Astrocyte (in vitro differentiated cells and primary cell): ENCODE results near the gene KNDC1. TPM values are rescaled to one million over a fixed set of nuclear protein-coding genes. Genes with fewer than 3 reads are reported as not detected.
"Not testable (repeated sequence)": the region's sequence is repeated elsewhere in the genome, so short reads cannot be mapped to it uniquely, and the experiment has no call there.

Experiments
- DNase-seq: peaks from one replicate; pipeline ENCODE4 v3.0.0-alpha.2; 2010; ENCODE audit warnings: low read depth
- FAIRE-seq: peaks from 2 replicates; lab custom pipeline; 2011; peaks lifted over from hg19 to GRCh38; lab: Jason Lieb, UNC
- H2AFZ ChIP-seq: 2 replicates; pipeline ENCODE4 v1.6.0; 2012; ENCODE audit warnings: low read depth, low read length, inconsistent platforms
- H3K27ac ChIP-seq: 2 replicates; pipeline ENCODE4 v1.5.1; 2011; ENCODE audit warnings: low read depth, low read length, inconsistent platforms
- H3K27me3 ChIP-seq: 2 replicates; pipeline ENCODE4 v1.6.0; 2011; ENCODE audit warnings: low read length, inconsistent platforms; ENCODE audit not compliant: insufficient read depth
- H3K36me3 ChIP-seq: 2 replicates; pipeline ENCODE4 v1.5.1; 2011; ENCODE audit warnings: low read length, inconsistent platforms; ENCODE audit not compliant: insufficient read depth
- H3K4me1 ChIP-seq: 2 replicates; pipeline ENCODE4 v1.5.1; 2011; ENCODE audit warnings: low read length, inconsistent platforms; ENCODE audit not compliant: insufficient read depth
- H3K4me2 ChIP-seq: 2 replicates; pipeline ENCODE4 v1.6.0; 2012; ENCODE audit warnings: low read length, inconsistent platforms
- H3K4me3 ChIP-seq: 2 replicates; pipeline ENCODE4 v1.5.1; 2011; ENCODE audit warnings: low read depth, mild to moderate bottlenecking, low read length, inconsistent platforms; ENCODE audit not compliant: insufficient read depth
- H3K79me2 ChIP-seq: 2 replicates; pipeline ENCODE4 v1.6.0; 2012; ENCODE audit warnings: mild to moderate bottlenecking, low read length, inconsistent platforms; ENCODE audit not compliant: insufficient read depth
- H3K9ac ChIP-seq: 2 replicates; pipeline ENCODE4 v1.6.0; 2012; ENCODE audit warnings: mild to moderate bottlenecking, low read length, inconsistent platforms
- H3K9me3 ChIP-seq: 2 replicates; pipeline ENCODE4 v1.5.1; 2012; ENCODE audit warnings: low read depth, mild to moderate bottlenecking, low read length, inconsistent platforms; ENCODE audit not compliant: insufficient read depth
- H4K20me1 ChIP-seq: 2 replicates; pipeline ENCODE4 v1.6.0; 2012; ENCODE audit warnings: low read length, inconsistent platforms; ENCODE audit not compliant: insufficient read depth
- H3K27ac Mint-ChIP-seq: one replicate; pipeline ENCODE4 v1.8.0; 2021; ENCODE audit warnings: mild to moderate bottlenecking, mixed read lengths; ENCODE audit not compliant: unreplicated experiment
- H3K27me3 Mint-ChIP-seq: one replicate; pipeline ENCODE4 v1.8.0; 2021; ENCODE audit warnings: low read depth, mixed read lengths; ENCODE audit not compliant: unreplicated experiment
- H3K36me3 Mint-ChIP-seq: one replicate; pipeline ENCODE4 v1.8.0; 2021; ENCODE audit warnings: low read depth, mixed read lengths; ENCODE audit not compliant: unreplicated experiment
- H3K4me1 Mint-ChIP-seq: one replicate; pipeline ENCODE4 v1.8.0; 2021; ENCODE audit warnings: low read depth, mixed read lengths; ENCODE audit not compliant: unreplicated experiment
- H3K4me3 Mint-ChIP-seq: one replicate; pipeline ENCODE4 v1.8.0; 2021; ENCODE audit warnings: mild to moderate bottlenecking, moderate library complexity, mixed read lengths; ENCODE audit not compliant: unreplicated experiment
- H3K9me3 Mint-ChIP-seq: one replicate; pipeline ENCODE4 v1.8.0; 2021; ENCODE audit warnings: mild to moderate bottlenecking, mixed read lengths; ENCODE audit not compliant: unreplicated experiment
- CTCF ChIP-seq: IDR thresholded peaks from 2 replicates; pipeline ENCODE4 v1.5.1; 2011; ENCODE audit warnings: low read depth, mild to moderate bottlenecking, inconsistent platforms, low read length, moderate library complexity; ENCODE audit not compliant: insufficient read depth
- EZH2 ChIP-seq: IDR thresholded peaks from 2 replicates; pipeline ENCODE4 v1.6.1; 2012; ENCODE audit warnings: mild to moderate bottlenecking, low read length, inconsistent platforms; ENCODE audit not compliant: insufficient read depth
- total RNA-seq: library from RNA; stranded (reverse); gene quantifications from 2 replicates; pipeline ENCODE4 v1.2.1, GENCODE V29; 2021

Gene KNDC1
- total RNA-seq, 1 donor from 2014 or later: 2.6 TPM

- DNase-seq (no peak), FAIRE-seq (no peak)
- no peaks in the 10 kb centered on the region for H3K79me2 ChIP-seq
- H3K27me3 ChIP-seq: peaks cover 48% of the 10 kb centered on the region
- H3K4me1 ChIP-seq: no peaks in the 10 kb centered on the region
- H3K36me3 ChIP-seq: no peaks in the 10 kb centered on the region
- no peaks in the 10 kb centered on the region for H3K4me1 Mint-ChIP-seq
- H3K27me3 Mint-ChIP-seq: peaks cover 67% of the 10 kb centered on the region
- no peak overlapping the region for H3K27ac ChIP-seq
- H3K4me2 ChIP-seq: no peak overlapping the region
- H3K4me3 ChIP-seq: no peak overlapping the region
- H4K20me1 ChIP-seq: no peaks in the 10 kb centered on the region
- H3K9me3 ChIP-seq: no peaks in the 10 kb centered on the region
- no peak overlapping the region for H3K9ac ChIP-seq
- peak; percentile 86 for TF ChIP-seq EZH2
- TF ChIP-seq CTCF: no peak
- H3K9me3 Mint-ChIP-seq: peaks cover 3% of the 10 kb centered on the region
- H3K4me3 Mint-ChIP-seq: no peak overlapping the region
- no peak overlapping the region for H3K27ac Mint-ChIP-seq
- H3K36me3 Mint-ChIP-seq: no peaks in the 10 kb centered on the region
- H2AFZ ChIP-seq: no peak overlapping the region
These were observed 71.4 kb downstream of the KNDC1 start for GRCh38 chr10:133231244-133231945.

- H3K27ac Mint-ChIP-seq: no peak overlapping the region
- peaks cover 46% of the 10 kb centered on the region for H3K27me3 ChIP-seq
These were observed 72.0 kb downstream of the KNDC1 start for GRCh38 chr10:133231946-133232574.

GRCh38 chr10:133234796-133235195 is 74.8 kb downstream of the KNDC1 start:
- not testable (repeated sequence) for H3K9ac ChIP-seq, H3K36me3 Mint-ChIP-seq, H3K4me3 ChIP-seq, DNase-seq, H3K27ac ChIP-seq, H4K20me1 ChIP-seq, H3K9me3 Mint-ChIP-seq, H3K4me2 ChIP-seq, H2AFZ ChIP-seq, H3K4me3 Mint-ChIP-seq, H3K4me1 ChIP-seq, H3K4me1 Mint-ChIP-seq, H3K9me3 ChIP-seq, H3K27ac Mint-ChIP-seq, H3K79me2 ChIP-seq, H3K36me3 ChIP-seq
- H3K27me3 ChIP-seq: peaks cover 47% of the 10 kb centered on the region
- H3K27me3 Mint-ChIP-seq: peaks cover 54% of the 10 kb centered on the region
- FAIRE-seq: peak; percentile 29

More at GRCh38 chr10:133231946-133232574, 72.0 kb downstream of the KNDC1 start:
- H3K9me3 Mint-ChIP-seq: peaks cover 3% of the 10 kb centered on the region
- no peaks in the 10 kb centered on the region for H3K36me3 Mint-ChIP-seq
- Histone ChIP-seq H4K20me1 (no peaks in the 10 kb centered on the region), H2AFZ (no peak overlapping the region), H3K4me3 (no peak overlapping the region), H3K79me2 (no peaks in the 10 kb centered on the region), H3K27ac (no peak overlapping the region), H3K4me1 (no peaks in the 10 kb centered on the region), H3K9ac (no peak overlapping the region), H3K9me3 (no peaks in the 10 kb centered on the region), H3K36me3 (no peaks in the 10 kb centered on the region), H3K4me2 (no peak overlapping the region)
- FAIRE-seq (no peak), DNase-seq (no peak)
- no peak overlapping the region for H3K4me3 Mint-ChIP-seq
- no peak for TF ChIP-seq EZH2
- TF ChIP-seq CTCF: no peak
- peaks cover 61% of the 10 kb centered on the region for H3K27me3 Mint-ChIP-seq
- no peaks in the 10 kb centered on the region for H3K4me1 Mint-ChIP-seq
